LNCAP (cell line): ENCODE data around the gene TULP4.

ENCODE experiments used
- CTCF ChIP-seq: fragments of 450-650 bp; IDR thresholded peaks from 2 replicates; pipeline ENCODE4 v1.5.1; 2017; ENCODE audit warnings: mild to moderate bottlenecking

The TULP4 gene

GRCh38 chr6:158312165-158312564 is at the start of gene TULP4:
TSS of gene TULP4 (plus strand) at chr6:158312465. CDS start at chr6:158314017, 1,552 bp downstream.
- TF ChIP-seq CTCF: no peak

- TF ChIP-seq CTCF: no peak
Measured at GRCh38 chr6:158262755-158263154, 49.5 kb upstream of the TULP4 start.

GRCh38 chr6:158264180-158264579 is 48.1 kb upstream of the TULP4 start:
- no peak for TF ChIP-seq CTCF

GRCh38 chr6:158266131-158266530 is 46.1 kb upstream of the TULP4 start:
- no peak for TF ChIP-seq CTCF

- TF ChIP-seq CTCF: no peak
Measured at GRCh38 chr6:158268361-158269147, 43.7 kb upstream of the TULP4 start.

GRCh38 chr6:158269657-158270056 is 42.6 kb upstream of the TULP4 start:
- TF ChIP-seq CTCF: no peak

- no peak for TF ChIP-seq CTCF
Measured at GRCh38 chr6:158270389-158271127, 41.7 kb upstream of the TULP4 start.
